IMR-90 (cell line): ENCODE data around the gene MMAA. TPM values are rescaled to one million over a fixed set of nuclear protein-coding genes. Genes with fewer than 3 reads are reported as not detected.

Experiments
- ATAC-seq: fragments of 200-7000 bp; cut with Tn5 transposase; 2 replicates; pipeline ENCODE4 v1.9.1; 2020; ENCODE audit warnings: low read depth, mild to moderate bottlenecking, moderate library complexity
- BruUV-seq: library from RNA; stranded (reverse); fragments of 400-500 nt; replicated peaks from 2 replicates; lab custom pipeline; 2021; lab: Mats Ljungman, UMichigan
- CTCF ChIA-PET: fragments of 300-600 bp; formaldehyde crosslinking; extraction: SDS; loops from one replicate; lab custom pipeline; 2021; ENCODE audit warnings: antibody characterized with exemption; lab: Yijun Ruan, JAX
- POLR2A ChIA-PET: fragments of 300-600 bp; sonication (Branson Sonifier 250); formaldehyde crosslinking; loops from one replicate; lab custom pipeline; 2022; ENCODE audit warnings: antibody characterized with exemption; ENCODE audit not compliant: unreplicated experiment; lab: Charles Lee
- DNase-seq: peaks from one replicate; pipeline ENCODE4 v3.0.0; 2013
- H2AFZ ChIP-seq: replicated peaks from 2 replicates; pipeline ENCODE3; 2013; ENCODE audit warnings: low read length, mild to moderate bottlenecking; ENCODE audit not compliant: poor library complexity
- H2AK5ac ChIP-seq: 2 replicates; pipeline ENCODE4 v1.6.1; 2013; ENCODE audit warnings: low read depth, low read length, inconsistent platforms
- H2AK9ac ChIP-seq: replicated peaks from 2 replicates; pipeline ENCODE3; 2013; ENCODE audit warnings: mild to moderate bottlenecking, low read depth, low read length, moderate library complexity; ENCODE audit not compliant: poor library complexity
- H2BK120ac ChIP-seq: 2 replicates; pipeline ENCODE4 v1.6.1; 2013; ENCODE audit warnings: low read depth, low read length, inconsistent platforms
- H2BK15ac ChIP-seq: 3 replicates; pipeline ENCODE4 v1.6.1; 2013; ENCODE audit warnings: low read depth, low read length, inconsistent platforms
- H2BK20ac ChIP-seq: 2 replicates; pipeline ENCODE4 v1.6.1; 2013; ENCODE audit warnings: low read depth, mild to moderate bottlenecking, inconsistent platforms, low read length, moderate library complexity
- H2BK5ac ChIP-seq: 2 replicates; pipeline ENCODE4 v1.6.1; 2013; ENCODE audit warnings: mild to moderate bottlenecking, low read depth, low read length, inconsistent platforms; ENCODE audit not compliant: poor library complexity, severe bottlenecking
- H3K14ac ChIP-seq: replicated peaks from 2 replicates; pipeline ENCODE4 v1.6.1; 2013; ENCODE audit warnings: low read depth, low read length, inconsistent platforms
- H3K18ac ChIP-seq: 2 replicates; pipeline ENCODE4 v1.6.1; 2013; ENCODE audit warnings: low read depth, low read length, control low read depth
- H3K23ac ChIP-seq: 2 replicates; pipeline ENCODE4 v1.6.1; 2013; ENCODE audit warnings: low read depth, low read length, inconsistent platforms
- H3K27ac ChIP-seq: 2 replicates; pipeline ENCODE4 v1.5.1; 2013; ENCODE audit warnings: mild to moderate bottlenecking, control low read depth, low read length; ENCODE audit not compliant: insufficient read depth
- H3K27me3 ChIP-seq: 2 replicates; pipeline ENCODE4 v1.6.1; 2013; ENCODE audit warnings: low read length; ENCODE audit not compliant: control insufficient read depth, insufficient read depth
- H3K36me3 ChIP-seq: 2 replicates; pipeline ENCODE4 v1.6.1; 2013; ENCODE audit warnings: low read length, mixed read lengths; ENCODE audit not compliant: control insufficient read depth, insufficient read depth
- H3K4ac ChIP-seq: 2 replicates; pipeline ENCODE4 v1.6.1; 2013; ENCODE audit warnings: low read depth, low read length, inconsistent platforms
- H3K4me1 ChIP-seq: 2 replicates; pipeline ENCODE4 v1.6.1; 2013; ENCODE audit warnings: low read length, mixed read lengths; ENCODE audit not compliant: control insufficient read depth, insufficient read depth
- H3K4me2 ChIP-seq: 2 replicates; pipeline ENCODE4 v1.6.1; 2013; ENCODE audit warnings: low read depth, mild to moderate bottlenecking, control low read depth, low read length, moderate library complexity
- H3K4me3 ChIP-seq: 2 replicates; pipeline ENCODE4 v1.5.1; 2013; ENCODE audit warnings: low read depth, mild to moderate bottlenecking, control low read depth, low read length, moderate library complexity; ENCODE audit not compliant: insufficient read depth
- H3K56ac ChIP-seq: 2 replicates; pipeline ENCODE4 v1.6.1; 2013; ENCODE audit warnings: low read length, inconsistent platforms; ENCODE audit not compliant: insufficient read depth; ENCODE audit errors: extremely low read depth
- H3K79me1 ChIP-seq, 2 experiments: 2 replicates each; pipeline ENCODE4 v1.6.1; 2013; ENCODE audit warnings: low read length in 2 of 2, inconsistent platforms in 1 of 2, low read depth in 1 of 2
- H3K9ac ChIP-seq: 2 replicates; pipeline ENCODE4 v1.6.1; 2013; ENCODE audit warnings: low read depth, low read length, control low read depth
- H3K9me1 ChIP-seq: 2 replicates; pipeline ENCODE4 v1.6.1; 2013; ENCODE audit warnings: low read length, inconsistent platforms; ENCODE audit not compliant: insufficient read depth
- H3K9me3 ChIP-seq: 2 replicates; pipeline ENCODE4 v1.6.1; 2013; ENCODE audit warnings: low read length; ENCODE audit not compliant: control insufficient read depth, insufficient read depth
- H4K20me1 ChIP-seq: 2 replicates; pipeline ENCODE4 v1.6.1; 2013; ENCODE audit warnings: low read length, inconsistent platforms; ENCODE audit not compliant: insufficient read depth
- H4K5ac ChIP-seq: 2 replicates; pipeline ENCODE4 v1.6.1; 2013; ENCODE audit warnings: mild to moderate bottlenecking, low read depth, low read length, control low read depth
- H4K8ac ChIP-seq, 2 experiments: 2 replicates each; pipeline ENCODE4 v1.6.1; 2013; ENCODE audit warnings: low read depth in 2 of 2, low read length in 2 of 2, control low read depth in 1 of 2, inconsistent platforms in 1 of 2
- H4K91ac ChIP-seq: 2 replicates; pipeline ENCODE4 v1.6.1; 2013; ENCODE audit warnings: low read depth, low read length, inconsistent platforms; ENCODE audit not compliant: insufficient read depth
- BHLHE40 ChIP-seq: fragments of 150-350 bp; IDR thresholded peaks from 2 replicates; pipeline ENCODE4 v1.6.1; 2016; ENCODE audit warnings: mild to moderate bottlenecking, low read depth, low read length
- CTCF ChIP-seq: conservative IDR thresholded peaks from 2 replicates; pipeline ENCODE4 v1.5.1; 2012; ENCODE audit warnings: mild to moderate bottlenecking, low read depth, low read length, improper control_type of control experiment
- MAFK ChIP-seq: IDR thresholded peaks from 2 replicates; pipeline ENCODE4 v1.6.1; 2012; ENCODE audit warnings: low read depth, low read length, improper control_type of control experiment
- MAZ ChIP-seq: IDR thresholded peaks from 2 replicates; pipeline ENCODE4 v1.6.1; 2012; ENCODE audit warnings: low read depth, mild to moderate bottlenecking, low read length, improper control_type of control experiment, moderate library complexity, borderline replicate concordance
- MXI1 ChIP-seq: IDR thresholded peaks from 2 replicates; pipeline ENCODE4 v1.6.1; 2012; ENCODE audit warnings: low read depth, mild to moderate bottlenecking, low read length, moderate library complexity, borderline replicate concordance
- POLR2A ChIP-seq: IDR thresholded peaks from 2 replicates; pipeline ENCODE4 v1.6.1; 2012; ENCODE audit warnings: mild to moderate bottlenecking, low read depth, low read length
- RAD21 ChIP-seq: IDR thresholded peaks from 2 replicates; pipeline ENCODE4 v1.6.1; 2012; ENCODE audit warnings: low read length, improper control_type of control experiment
- RCOR1 ChIP-seq: IDR thresholded peaks from 2 replicates; pipeline ENCODE4 v1.6.1; 2012; ENCODE audit warnings: mild to moderate bottlenecking, low read length, improper control_type of control experiment; ENCODE audit not compliant: insufficient replicate concordance
- RFX5 ChIP-seq: IDR thresholded peaks from 2 replicates; pipeline ENCODE4 v1.8.0; 2012; ENCODE audit warnings: low read depth, mild to moderate bottlenecking, low read length, moderate library complexity
- SMC3 ChIP-seq: fragments of 150-350 bp; IDR thresholded peaks from 2 replicates; pipeline ENCODE4 v1.6.1; 2016; ENCODE audit warnings: low read depth, mild to moderate bottlenecking, antibody characterized with exemption, low read length, moderate library complexity
- USF2 ChIP-seq: fragments of 150-350 bp; IDR thresholded peaks from 2 replicates; pipeline ENCODE4 v1.6.1; 2017; ENCODE audit warnings: mild to moderate bottlenecking, antibody characterized with exemption, low read length, low read depth
- WGBS, 2 experiments: methylation state at CpG; one replicate each; pipeline versions ENCODE4 v1.1.5 to v1.1.7; 2013; ENCODE audit warnings: missing lambda C conversion rate in 2 of 2; ENCODE audit not compliant: insufficient read length in 1 of 2; ENCODE audit errors: extremely low coverage in 2 of 2; 5-methylcytosine and 5-hydroxymethylcytosine counted together
- dilution Hi-C: fragments of 300-500 bp; cut with HindIII; formaldehyde crosslinking; loops from one replicate; pipeline ENCODE4 v1.14.3; 2018; ENCODE audit warnings: low sequenced_read_pairs; ENCODE audit not compliant: unreplicated experiment
- in situ Hi-C: fragments of 300-500 bp; cut with MboI; formaldehyde crosslinking; loops from 3 replicates; pipeline ENCODE4 v1.14.3; 2019; ENCODE audit warnings: low sequenced_read_pairs, inconsistent platforms, mixed read lengths
- intact Hi-C: fragments of 100-400 bp; cut with micrococcal nuclease; formaldehyde crosslinking; loops from 2 replicates; pipeline ENCODE4 v1.10.0; 2022
- polyA plus RNA-seq, 3 experiments: library from polyadenylated mRNA; depleted of rRNA; stranded (reverse); fragments of >200 nt; gene quantifications; 2 replicates each; pipeline ENCODE4 v1.2.3, GENCODE V29; 2012; ENCODE audit warnings: low replicate concordance in 1 of 3
- total RNA-seq: library from RNA; depleted of rRNA; stranded (reverse); fragments of >200 nt; gene quantifications from 2 replicates; pipeline ENCODE4 v1.2.3, GENCODE V29; 2012

Gene MMAA
- total and polyA plus RNA-seq, 2 of the 4 experiments (the other 2 are of a cell fraction), result 4.4 to 5.2 TPM

GRCh38 chr4:145625677-145626622 is 6.8 kb downstream of the MMAA start:
- whole genome bisulfite sequencing, 2 experiments, result 50% methylated on average over 2 of the region's 10 CpGs; no CpG with 5 or more reads in 1 of the 2 experiments
- Histone ChIP-seq H2BK20ac (no peak overlapping the region), H3K9me1 (no peaks in the 10 kb centered on the region), H3K27ac (no peak overlapping the region), H3K4me2 (no peak overlapping the region), H3K18ac (no peak overlapping the region), H3K14ac (no peak overlapping the region), H4K5ac (no peak overlapping the region), H4K91ac (no peak overlapping the region), H2AK9ac (no peak overlapping the region), H2BK120ac (no peak overlapping the region; the same call in 1 of the 2 replicates), H2AFZ (no peak overlapping the region), H3K4me1 (peaks cover 4% of the 10 kb centered on the region; the same call in 1 of the 2 replicates), H4K20me1 (no peaks in the 10 kb centered on the region), H2BK5ac (no peak overlapping the region), H3K9ac (no peak overlapping the region), H2BK15ac (no peak overlapping the region; the same call in 2 of the 3 replicates), H2AK5ac (0 out of 2 replicates have a peak overlapping the region, but pooled peaks have one; percentile 16), H4K8ac (no peak overlapping the region), H3K9me3 (no peaks in the 10 kb centered on the region), H3K4ac (no peak overlapping the region), H3K36me3 (no peaks in the 10 kb centered on the region), H3K79me1 (peaks cover 7 to 8% of the 10 kb centered on the region in 2 experiments; a peak in 3 of 4 replicates), H3K56ac (no peak overlapping the region), H3K23ac (no peak overlapping the region), H3K27me3 (no peaks in the 10 kb centered on the region), H3K4me3 (no peak overlapping the region)
- TF ChIP-seq MAZ (no peak), USF2 (no peak), RFX5 (no peak), POLR2A (no peak), MAFK (no peak), BHLHE40 (no peak), MXI1 (no peak), CTCF (no peak), SMC3 (no peak), RAD21 (no peak), RCOR1 (no peak)
- POLR2A ChIA-PET, result no interaction called here
- intact Hi-C loops (no loop called here), dilution Hi-C loops (no loop called here), in situ Hi-C loops (no loop called here)
- no peak for DNase-seq
- CTCF ChIA-PET, result interaction anchor here (0.7 to 1.0 kb wide), 2 partner anchors 17 to 166 kb away, joined by 3 to 5 read pairs; no protein-coding TSS in a partner anchor
- no TSS peak for BruUV-seq
- no peak for ATAC-seq
